ENCODE data around the gene C4orf50. TPM values are rescaled to one million over a fixed set of nuclear protein-coding genes. Genes with fewer than 3 reads are reported as not detected.

The C4orf50 gene
- total RNA-seq, 1 experiment from 2014 or later = 0.17 TPM

GRCh38 chr4:5940470-5941203 is 77.6 kb downstream of the C4orf50 start:
- peak; percentile 72 for DNase-seq
- no peak overlapping the region for H4K91ac ChIP-seq (ENCODE audit: insufficient read length, low read depth, low read length)
- H3K23me2 ChIP-seq (ENCODE audit: insufficient read length, low read depth, low read length, poor library complexity, severe bottlenecking) = no peaks in the 10 kb centered on the region
- H3K23ac ChIP-seq (ENCODE audit: insufficient read length, low read depth, low read length) = no peak overlapping the region
- no peak overlapping the region for H4K5ac ChIP-seq (ENCODE audit: insufficient read length, low read depth, low read length)
- no peaks in the 10 kb centered on the region for H3K9me3 ChIP-seq (ENCODE audit: control insufficient read depth, low read depth, low read length)
- H3K27me3 ChIP-seq (ENCODE audit: insufficient read depth, low read length) = 0 out of 2 replicates have a peak, but pooled peaks cover 3% of the 10 kb centered on the region
- no peaks in the 10 kb centered on the region for H4K20me1 ChIP-seq (ENCODE audit: control insufficient read depth, insufficient read depth, insufficient read length)
- no peak overlapping the region for H3K27ac ChIP-seq (ENCODE audit: insufficient read length, low read depth, low read length)
- no peak overlapping the region for H3K4ac ChIP-seq (ENCODE audit: low read depth, low read length)
- Mint-ChIP-seq H3K9me3 (no peaks in the 10 kb centered on the region; a peak in 1 of 5 replicates), H3K36me3 (ENCODE audit: insufficient read depth in 1 of 3, low read depth in 3 of 3) (peaks cover 0 to 3% (median 0%) of the 10 kb centered on the region in 3 experiments; a peak in 1 of 7 replicates), H3K27ac (peak overlapping the region in 1 of 3 experiments; percentile 42; a peak in 1 of 7 replicates), H3K27me3 (ENCODE audit: low read depth) (peaks cover 54% of the 10 kb centered on the region), H3K4me1 (peaks cover 21 to 30% of the 10 kb centered on the region in 2 experiments), H3K4me3 (no peak overlapping the region)
- no peaks in the 10 kb centered on the region for H3K79me2 ChIP-seq (ENCODE audit: insufficient read depth, low read length)
- no peak overlapping the region for H3K14ac ChIP-seq (ENCODE audit: insufficient read depth, low read length)
- H2BK20ac ChIP-seq (ENCODE audit: low read depth, low read length, poor library complexity, severe bottlenecking) = no peak overlapping the region
- H2BK12ac ChIP-seq (ENCODE audit: insufficient read length, low read depth, low read length) = no peak overlapping the region
- no peak overlapping the region for H2AK5ac ChIP-seq (ENCODE audit: insufficient read length, low read length)
- H2AFZ ChIP-seq (ENCODE audit: low read length) = no peak overlapping the region
- H3K9ac ChIP-seq (ENCODE audit: extremely low read depth, insufficient read length, low read length) = no peak overlapping the region
- no peak overlapping the region for H3K18ac ChIP-seq (ENCODE audit: insufficient read length, low read depth, low read length)
- H2BK120ac ChIP-seq (ENCODE audit: low read depth, low read length, poor library complexity, severe bottlenecking) = no peak overlapping the region
- TF ChIP-seq, protein P1, sequence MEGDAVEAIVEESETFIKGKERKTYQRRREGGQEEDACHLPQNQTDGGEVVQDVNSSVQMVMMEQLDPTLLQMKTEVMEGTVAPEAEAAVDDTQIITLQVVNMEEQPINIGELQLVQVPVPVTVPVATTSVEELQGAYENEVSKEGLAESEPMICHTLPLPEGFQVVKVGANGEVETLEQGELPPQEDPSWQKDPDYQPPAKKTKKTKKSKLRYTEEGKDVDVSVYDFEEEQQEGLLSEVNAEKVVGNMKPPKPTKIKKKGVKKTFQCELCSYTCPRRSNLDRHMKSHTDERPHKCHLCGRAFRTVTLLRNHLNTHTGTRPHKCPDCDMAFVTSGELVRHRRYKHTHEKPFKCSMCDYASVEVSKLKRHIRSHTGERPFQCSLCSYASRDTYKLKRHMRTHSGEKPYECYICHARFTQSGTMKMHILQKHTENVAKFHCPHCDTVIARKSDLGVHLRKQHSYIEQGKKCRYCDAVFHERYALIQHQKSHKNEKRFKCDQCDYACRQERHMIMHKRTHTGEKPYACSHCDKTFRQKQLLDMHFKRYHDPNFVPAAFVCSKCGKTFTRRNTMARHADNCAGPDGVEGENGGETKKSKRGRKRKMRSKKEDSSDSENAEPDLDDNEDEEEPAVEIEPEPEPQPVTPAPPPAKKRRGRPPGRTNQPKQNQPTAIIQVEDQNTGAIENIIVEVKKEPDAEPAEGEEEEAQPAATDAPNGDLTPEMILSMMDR (conservative IDR thresholded peaks at IDR 0.05) = no peak
- no peak overlapping the region for H3T11ph ChIP-seq (ENCODE audit: low read length)
- no peak overlapping the region for H2BK5ac ChIP-seq (ENCODE audit: insufficient read length, low read length)
- H3K4me1 ChIP-seq (ENCODE audit: insufficient read depth, low read length) = no peaks in the 10 kb centered on the region; the same call in 1 of the 2 replicates
- H3K56ac ChIP-seq (ENCODE audit: insufficient read length, low read depth, low read length) = no peak overlapping the region
- H3K4me2 ChIP-seq (ENCODE audit: insufficient read depth, insufficient read length, low read length) = peak overlapping the region; percentile 25
- no peaks in the 10 kb centered on the region for H3K79me1 ChIP-seq (ENCODE audit: insufficient read depth, low read depth, low read length, poor library complexity, severe bottlenecking)
- no CpG with 5 or more reads among the region's 3 CpGs for whole genome bisulfite sequencing (ENCODE audit: extremely low coverage, insufficient read length, low lambda C conversion rate)
- no peak overlapping the region for H2BK15ac ChIP-seq (ENCODE audit: low read depth, low read length)
- no peak overlapping the region for H4K8ac ChIP-seq (replicated peaks; ENCODE audit: insufficient read length, low read depth, low read length)

Measured in H9 (cell line).